ENCODE data around the gene SDS. TPM values are rescaled to one million over a fixed set of nuclear protein-coding genes. Genes with fewer than 3 reads are reported as not detected.

The SDS gene
- total RNA-seq, 1 experiment from 2014 or later, result not detected

- H2AK5ac ChIP-seq (ENCODE audit: insufficient read length, low read length), result no peak overlapping the region
- no peak overlapping the region for H3K27ac ChIP-seq (ENCODE audit: insufficient read length, low read depth, low read length)
- no peak for TF ChIP-seq CTCF (conservative IDR thresholded peaks at IDR 0.05)
- H4K8ac ChIP-seq (replicated peaks; ENCODE audit: insufficient read length, low read depth, low read length), result no peak overlapping the region
- H3K23ac ChIP-seq (ENCODE audit: insufficient read length, low read depth, low read length), result no peak overlapping the region
- no peaks in the 10 kb centered on the region for H3K27me3 ChIP-seq (ENCODE audit: insufficient read depth, low read length)
- H3K4ac ChIP-seq (ENCODE audit: low read depth, low read length), result no peak overlapping the region
- no peak overlapping the region for H4K91ac ChIP-seq (ENCODE audit: insufficient read length, low read depth, low read length)
- no peak overlapping the region for H3K56ac ChIP-seq (ENCODE audit: insufficient read length, low read depth, low read length)
- Mint-ChIP-seq H3K36me3 (ENCODE audit: insufficient read depth in 1 of 3, low read depth in 3 of 3) (no peaks in the 10 kb centered on the region), H3K27me3 (ENCODE audit: low read depth) (peaks cover 20% of the 10 kb centered on the region), H3K4me3 (no peak overlapping the region), H3K4me1 (peaks cover 9 to 16% of the 10 kb centered on the region in 2 experiments), H3K9me3 (no peaks in the 10 kb centered on the region), H3K27ac (no peak overlapping the region)
- H2BK5ac ChIP-seq (ENCODE audit: insufficient read length, low read length), result no peak overlapping the region
- peaks cover 2% of the 10 kb centered on the region; the same call in 1 of the 2 replicates for H3K4me1 ChIP-seq (ENCODE audit: insufficient read depth, low read length)
- H2BK120ac ChIP-seq (ENCODE audit: low read depth, low read length, poor library complexity, severe bottlenecking), result no peak overlapping the region
- no peak overlapping the region for H2BK15ac ChIP-seq (ENCODE audit: low read depth, low read length)
- H3K18ac ChIP-seq (ENCODE audit: insufficient read length, low read depth, low read length), result no peak overlapping the region
- H3K23me2 ChIP-seq (ENCODE audit: insufficient read length, low read depth, low read length, poor library complexity, severe bottlenecking), result no peaks in the 10 kb centered on the region
- WGBS (ENCODE audit: extremely low coverage, insufficient read length, low lambda C conversion rate), result no CpG with 5 or more reads among the region's 2 CpGs
- H3K14ac ChIP-seq (ENCODE audit: insufficient read depth, low read length), result no peak overlapping the region
- no peaks in the 10 kb centered on the region for H3K9me3 ChIP-seq (ENCODE audit: control insufficient read depth, low read depth, low read length)
- no peak overlapping the region for H2BK20ac ChIP-seq (ENCODE audit: low read depth, low read length, poor library complexity, severe bottlenecking)
- no peak overlapping the region for H3K9ac ChIP-seq (ENCODE audit: extremely low read depth, insufficient read length, low read length)
- H3K4me2 ChIP-seq (ENCODE audit: insufficient read depth, insufficient read length, low read length), result no peak overlapping the region
- no peaks in the 10 kb centered on the region for H3K79me1 ChIP-seq (ENCODE audit: insufficient read depth, low read depth, low read length, poor library complexity, severe bottlenecking)
- H2BK12ac ChIP-seq (ENCODE audit: insufficient read length, low read depth, low read length), result no peak overlapping the region
- H2AFZ ChIP-seq (ENCODE audit: low read length), result no peak overlapping the region
- H4K20me1 ChIP-seq (ENCODE audit: control insufficient read depth, insufficient read depth, insufficient read length), result no peaks in the 10 kb centered on the region
- no peak overlapping the region for H4K5ac ChIP-seq (ENCODE audit: insufficient read length, low read depth, low read length)
- no peak for DNase-seq
- H3K79me2 ChIP-seq (ENCODE audit: insufficient read depth, low read length), result no peaks in the 10 kb centered on the region
- no peak overlapping the region for H3T11ph ChIP-seq (ENCODE audit: low read length)
These were observed 48.8 kb upstream of the SDS start for GRCh38 chr12:113452458-113452857.
